Activated naive CD4-positive, alpha-beta T cell treated with anti-CD3 and anti-CD28 coated beads, Interleukin-2, amount 50 U/mL, for 24 hours (primary cell): ENCODE results near the gene DGLUCY.
"Not testable (repeated sequence)": the region's sequence is repeated elsewhere in the genome, so short reads cannot be mapped to it uniquely, and the experiment has no call there.

Experiments used
- H3K27ac Mint-ChIP-seq: one replicate; pipeline ENCODE4 v1.8.0; 2021; ENCODE audit warnings: mild to moderate bottlenecking, mixed read lengths
- H3K27me3 Mint-ChIP-seq: one replicate; pipeline ENCODE4 v1.8.0; 2021; ENCODE audit warnings: mixed read lengths
- H3K36me3 Mint-ChIP-seq: one replicate; pipeline ENCODE4 v1.8.0; 2021; ENCODE audit warnings: mixed read lengths
- H3K4me1 Mint-ChIP-seq: one replicate; pipeline ENCODE4 v1.8.0; 2021; ENCODE audit warnings: mixed read lengths
- H3K4me3 Mint-ChIP-seq: one replicate; pipeline ENCODE4 v1.8.0; 2021; ENCODE audit warnings: mild to moderate bottlenecking, mixed read lengths
- H3K9me3 Mint-ChIP-seq: one replicate; pipeline ENCODE4 v1.8.0; 2021; ENCODE audit warnings: mixed read lengths

DGLUCY gene

DNA sequence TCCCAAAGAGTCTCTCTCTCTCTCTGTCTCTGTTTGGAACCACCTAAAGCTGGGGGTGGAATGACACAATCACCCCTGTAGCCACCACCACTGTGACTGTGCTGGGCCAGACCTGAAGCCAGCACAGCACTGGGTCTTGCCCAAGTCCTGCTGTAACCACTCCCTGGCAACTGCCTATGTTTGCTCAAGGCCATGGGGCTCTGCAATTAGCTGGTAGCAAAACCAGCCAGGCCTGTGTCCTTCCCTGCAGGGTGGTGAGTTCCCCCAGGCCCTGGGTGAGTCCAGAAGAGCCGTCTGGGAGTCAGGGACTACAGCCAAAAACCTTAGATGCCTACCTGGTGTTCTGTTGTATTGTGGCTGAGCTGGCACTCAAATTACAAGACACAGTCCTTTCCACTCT is 50.8 kb downstream of the DGLUCY start:
- H3K27ac Mint-ChIP-seq, result peak overlapping the region; percentile 66

GRCh38 chr14:91167380-91167770 is 53.5 kb downstream of the DGLUCY start:
- Mint-ChIP-seq H3K4me3 (no peak overlapping the region), H3K27me3 (no peaks in the 10 kb centered on the region), H3K9me3 (no peaks in the 10 kb centered on the region), H3K36me3 (peaks cover 6% of the 10 kb centered on the region), H3K27ac (peak overlapping the region; percentile 8), H3K4me1 (no peaks in the 10 kb centered on the region)

More for the DNA sequence above, 50.8 kb downstream of the DGLUCY start:
- no peak overlapping the region for H3K4me3 Mint-ChIP-seq
- H3K36me3 Mint-ChIP-seq, result peaks cover 8% of the 10 kb centered on the region
- no peaks in the 10 kb centered on the region for H3K9me3 Mint-ChIP-seq
- H3K27me3 Mint-ChIP-seq, result no peaks in the 10 kb centered on the region
- no peaks in the 10 kb centered on the region for H3K4me1 Mint-ChIP-seq

- peaks cover 6% of the 10 kb centered on the region for H3K36me3 Mint-ChIP-seq
- H3K4me3 Mint-ChIP-seq, result no peak overlapping the region
Observed at GRCh38 chr14:91169951-91170350, 56.1 kb downstream of the DGLUCY start.

DNA sequence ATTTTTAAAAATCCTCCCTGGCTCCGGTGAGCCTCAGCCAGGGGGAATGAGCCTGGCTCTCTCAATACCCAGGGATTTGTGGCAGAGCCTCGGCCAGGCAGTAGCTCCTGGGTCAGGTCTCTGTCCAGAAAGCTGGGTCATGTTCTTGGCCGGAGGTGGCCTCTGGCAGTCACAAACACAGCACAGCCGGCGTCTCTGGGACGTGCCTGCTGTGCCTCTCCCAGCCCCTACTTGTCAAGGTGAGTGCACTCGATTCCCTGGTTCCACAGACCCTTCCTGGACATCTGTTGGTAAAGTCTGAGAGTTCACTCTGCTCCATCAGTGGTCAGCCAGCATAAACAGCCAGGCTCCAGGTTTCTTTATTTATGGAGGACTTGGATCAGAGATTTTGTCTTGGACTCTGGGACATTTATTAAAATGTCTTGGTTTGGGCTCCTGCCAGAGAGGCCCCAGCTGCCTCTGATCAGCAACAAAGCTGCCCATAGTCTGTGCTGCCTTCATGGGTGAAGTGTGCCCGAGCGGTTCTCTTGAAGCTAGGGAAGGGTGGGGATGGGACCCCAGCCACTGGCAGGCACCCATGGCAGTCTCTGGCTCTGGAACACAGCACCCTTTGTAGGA is 56.7 kb downstream of the DGLUCY start:
- Mint-ChIP-seq H3K4me1 (peaks cover 5% of the 10 kb centered on the region), H3K27me3 (no peaks in the 10 kb centered on the region), H3K4me3 (no peak overlapping the region), H3K9me3 (no peaks in the 10 kb centered on the region), H3K36me3 (peaks cover 6% of the 10 kb centered on the region), H3K27ac (no peak overlapping the region)

More at GRCh38 chr14:91169951-91170350, 56.1 kb downstream of the DGLUCY start:
- no peak overlapping the region for H3K27ac Mint-ChIP-seq
- H3K4me1 Mint-ChIP-seq, result peaks cover 5% of the 10 kb centered on the region
- H3K27me3 Mint-ChIP-seq, result no peaks in the 10 kb centered on the region
- no peaks in the 10 kb centered on the region for H3K9me3 Mint-ChIP-seq

DNA sequence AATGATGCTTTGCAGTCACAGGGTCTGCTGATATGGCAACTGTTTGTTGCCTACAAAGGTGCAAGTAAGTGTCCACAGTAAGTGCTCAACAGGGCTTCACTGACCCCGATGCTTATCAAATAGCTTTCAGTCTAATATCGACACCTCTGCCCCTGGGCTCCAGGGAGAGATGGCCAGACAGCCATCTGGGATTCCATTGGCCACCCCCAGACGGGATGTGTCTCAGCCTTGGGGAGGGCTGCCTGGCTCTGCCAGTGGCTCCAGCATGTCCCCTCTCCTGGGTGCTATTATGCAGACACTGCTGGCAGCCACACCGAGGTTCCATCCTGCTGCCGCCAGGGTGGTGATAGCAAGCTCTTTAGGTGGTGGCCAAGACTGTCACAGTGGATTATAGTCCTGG is 57.4 kb downstream of the DGLUCY start:
- Mint-ChIP-seq H3K27me3 (no peaks in the 10 kb centered on the region), H3K4me3 (no peak overlapping the region), H3K27ac (no peak overlapping the region), H3K4me1 (peaks cover 5% of the 10 kb centered on the region), H3K9me3 (no peaks in the 10 kb centered on the region), H3K36me3 (peaks cover 7% of the 10 kb centered on the region)

DNA sequence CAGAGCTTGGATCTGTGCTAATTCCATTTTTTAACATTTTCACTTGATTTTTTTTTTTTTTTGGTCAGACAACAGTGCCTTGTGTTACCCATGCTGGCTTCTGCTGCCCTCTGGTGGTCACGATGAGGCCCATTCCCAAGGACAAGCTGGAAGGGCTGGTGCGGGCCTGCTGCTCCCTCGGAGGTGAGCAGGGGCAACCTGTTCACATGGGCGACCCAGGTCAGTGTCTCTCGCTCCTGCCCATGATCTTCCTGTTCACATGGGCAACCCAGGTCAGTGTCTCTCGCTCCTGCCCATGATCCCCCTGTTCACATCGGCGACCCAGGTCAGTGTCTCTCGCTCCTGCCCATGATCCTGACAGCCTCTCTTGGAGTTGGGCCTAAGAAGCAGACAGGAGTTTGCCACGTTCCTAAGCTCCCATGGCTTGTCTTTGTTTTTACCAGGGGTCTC is 59.4 kb downstream of the DGLUCY start:
- no peaks in the 10 kb centered on the region for H3K27me3 Mint-ChIP-seq
- no peaks in the 10 kb centered on the region for H3K9me3 Mint-ChIP-seq
- no peak overlapping the region for H3K4me3 Mint-ChIP-seq
- H3K36me3 Mint-ChIP-seq, result peaks cover 7% of the 10 kb centered on the region
- H3K4me1 Mint-ChIP-seq, result peaks cover 14% of the 10 kb centered on the region
- H3K27ac Mint-ChIP-seq, result peak overlapping the region; percentile 25

GRCh38 chr14:91173904-91174303 is 60.0 kb downstream of the DGLUCY start:
- peaks cover 5% of the 10 kb centered on the region for H3K36me3 Mint-ChIP-seq
- no peak overlapping the region for H3K27ac Mint-ChIP-seq

GRCh38 chr14:91175291-91176201 is 61.7 kb downstream of the DGLUCY start:
- Mint-ChIP-seq H3K36me3 (peaks cover 6% of the 10 kb centered on the region), H3K27ac (no peak overlapping the region), H3K27me3 (no peaks in the 10 kb centered on the region), H3K4me3 (no peak overlapping the region), H3K4me1 (peaks cover 14% of the 10 kb centered on the region), H3K9me3 (no peaks in the 10 kb centered on the region)

More at GRCh38 chr14:91173904-91174303, 60.0 kb downstream of the DGLUCY start:
- Mint-ChIP-seq H3K27me3 (no peaks in the 10 kb centered on the region), H3K4me1 (peaks cover 14% of the 10 kb centered on the region), H3K4me3 (no peak overlapping the region), H3K9me3 (no peaks in the 10 kb centered on the region)

DNA sequence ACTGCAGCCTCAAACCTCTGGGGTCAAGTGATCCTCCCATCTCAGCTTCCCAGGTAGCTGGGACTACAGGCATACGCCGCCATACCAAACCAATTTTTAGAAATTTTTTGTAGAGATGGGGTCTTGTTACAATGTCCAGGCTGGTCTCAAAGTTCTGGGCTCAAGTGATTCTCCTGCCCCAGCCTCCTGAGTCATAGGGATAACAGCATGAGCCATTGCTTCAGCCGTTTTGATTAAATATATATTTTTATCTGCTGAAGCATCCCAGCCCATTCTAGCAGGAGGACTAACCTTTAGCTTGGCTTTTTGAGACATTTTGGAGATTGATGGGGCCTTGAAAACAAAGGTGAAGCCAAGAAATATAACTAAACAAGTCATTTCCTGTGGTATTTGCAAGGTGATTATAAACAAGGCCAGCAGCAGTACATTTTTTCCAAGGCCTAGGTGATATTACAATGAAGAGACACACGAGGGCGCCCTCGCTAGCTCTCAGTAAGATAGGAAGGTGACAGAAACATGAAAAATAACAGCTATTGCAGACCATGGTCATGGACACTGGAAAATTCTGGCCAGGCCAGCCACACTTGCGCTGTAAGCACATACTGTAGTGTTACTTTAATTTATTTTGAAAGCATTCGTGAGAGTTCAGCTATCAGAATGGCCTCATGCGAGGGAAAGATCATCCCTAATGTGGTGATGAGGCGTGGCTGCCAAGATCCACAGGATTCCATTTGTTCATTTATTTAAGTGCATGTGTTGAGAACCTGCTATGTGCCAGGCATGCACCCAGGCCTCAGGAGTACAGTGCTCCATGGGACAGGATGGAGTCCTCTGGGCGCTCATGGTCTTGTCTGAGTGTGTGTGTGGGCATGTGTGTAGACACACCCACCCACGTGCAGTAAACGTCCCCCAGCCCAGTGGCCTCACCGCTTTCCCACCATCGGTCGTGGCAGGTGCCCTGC is 63.5 kb downstream of the DGLUCY start:
- peak overlapping the region; percentile 4 for H3K27ac Mint-ChIP-seq
- peaks cover 12% of the 10 kb centered on the region for H3K36me3 Mint-ChIP-seq
- no peak overlapping the region for H3K4me3 Mint-ChIP-seq
- no peaks in the 10 kb centered on the region for H3K27me3 Mint-ChIP-seq
- no peaks in the 10 kb centered on the region for H3K9me3 Mint-ChIP-seq
- peaks cover 14% of the 10 kb centered on the region for H3K4me1 Mint-ChIP-seq

DNA sequence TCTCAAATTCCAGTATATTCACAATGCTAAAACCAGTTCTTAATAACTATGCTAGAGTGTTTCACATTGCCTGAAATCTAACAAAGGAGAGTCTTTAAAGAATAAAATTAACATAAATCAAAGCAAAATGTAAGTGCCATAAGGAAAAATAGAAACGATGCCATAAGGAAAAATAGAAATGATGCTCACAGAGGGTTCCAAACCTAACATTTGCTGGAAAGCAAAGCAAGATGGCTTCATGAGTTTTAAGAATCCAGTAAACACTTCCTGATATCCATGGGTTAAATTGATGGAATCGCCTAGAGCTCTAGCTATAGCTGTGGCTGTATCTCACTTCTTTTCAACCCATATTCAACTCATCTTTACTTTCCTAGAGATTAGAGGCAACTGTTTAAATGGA is 66.7 kb downstream of the DGLUCY start:
- Mint-ChIP-seq H3K4me3 (no peak overlapping the region), H3K9me3 (no peaks in the 10 kb centered on the region), H3K27ac (no peak overlapping the region), H3K27me3 (no peaks in the 10 kb centered on the region), H3K36me3 (peaks cover 13% of the 10 kb centered on the region), H3K4me1 (peaks cover 10% of the 10 kb centered on the region)

GRCh38 chr14:91182753-91183152 is 68.9 kb downstream of the DGLUCY start:
- H3K27ac Mint-ChIP-seq, H3K9me3 Mint-ChIP-seq, H3K4me3 Mint-ChIP-seq, H3K27me3 Mint-ChIP-seq, H3K4me1 Mint-ChIP-seq: not testable (repeated sequence)
- H3K36me3 Mint-ChIP-seq, result peaks cover 10% of the 10 kb centered on the region

- Mint-ChIP-seq H3K9me3 (no peaks in the 10 kb centered on the region), H3K4me1 (no peaks in the 10 kb centered on the region), H3K4me3 (no peak overlapping the region), H3K27ac (no peak overlapping the region), H3K36me3 (peaks cover 15% of the 10 kb centered on the region), H3K27me3 (no peaks in the 10 kb centered on the region)
Observed at GRCh38 chr14:91184559-91184958, 70.7 kb downstream of the DGLUCY start.

DNA sequence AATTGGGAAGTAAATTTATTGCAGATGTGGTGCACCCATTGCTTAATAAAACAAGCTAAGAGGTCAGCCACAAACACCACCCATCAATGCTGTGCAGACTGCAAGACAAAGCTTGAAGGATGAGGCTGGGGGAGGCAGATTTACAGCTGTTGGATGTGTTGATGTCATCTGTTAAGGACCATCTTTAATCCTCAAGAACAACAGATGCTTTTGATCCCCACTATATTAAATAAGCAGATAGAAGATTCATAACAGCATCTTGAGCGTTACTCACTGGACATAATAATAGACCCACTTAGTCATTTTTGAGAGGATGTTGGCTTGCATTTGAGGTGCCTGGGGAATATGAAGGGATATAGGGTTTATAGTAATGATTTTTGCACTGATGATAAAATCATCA is 71.8 kb downstream of the DGLUCY start:
- Mint-ChIP-seq H3K9me3 (no peaks in the 10 kb centered on the region), H3K27me3 (no peaks in the 10 kb centered on the region), H3K36me3 (peaks cover 21% of the 10 kb centered on the region), H3K4me3 (no peak overlapping the region), H3K27ac (no peak overlapping the region), H3K4me1 (no peaks in the 10 kb centered on the region)

GRCh38 chr14:91186515-91187066 is 72.7 kb downstream of the DGLUCY start:
- no peaks in the 10 kb centered on the region for H3K9me3 Mint-ChIP-seq
- H3K27ac Mint-ChIP-seq, result no peak overlapping the region
- H3K27me3 Mint-ChIP-seq, result no peaks in the 10 kb centered on the region
- peaks cover 22% of the 10 kb centered on the region for H3K36me3 Mint-ChIP-seq
- no peak overlapping the region for H3K4me3 Mint-ChIP-seq
- no peaks in the 10 kb centered on the region for H3K4me1 Mint-ChIP-seq

GRCh38 chr14:91187271-91187670 is 73.4 kb downstream of the DGLUCY start:
- H3K36me3 Mint-ChIP-seq, result peaks cover 23% of the 10 kb centered on the region
- H3K27me3 Mint-ChIP-seq, result no peaks in the 10 kb centered on the region
- H3K27ac Mint-ChIP-seq, result peak overlapping the region; percentile 4
- no peaks in the 10 kb centered on the region for H3K4me1 Mint-ChIP-seq
- no peaks in the 10 kb centered on the region for H3K9me3 Mint-ChIP-seq
- H3K4me3 Mint-ChIP-seq, result no peak overlapping the region
